A673 (cell line): Measurements from ENCODE around the gene SHISAL1. TPM values are rescaled to one million over a fixed set of nuclear protein-coding genes. Genes with fewer than 3 reads are reported as not detected.

Experiments
- BruUV-seq: library from RNA; stranded (reverse); fragments of 400-500 nt; replicated peaks from 2 replicates; lab custom pipeline; 2021; lab: Mats Ljungman, UMichigan
- CTCF ChIA-PET: fragments of 300-600 bp; sonication (Branson Sonifier 250); formaldehyde crosslinking; loops from one replicate; lab custom pipeline; 2022; ENCODE audit warnings: antibody characterized with exemption; lab: Charles Lee
- POLR2A ChIA-PET: fragments of 300-600 bp; sonication (Branson Sonifier 250); formaldehyde crosslinking; loops from one replicate; lab custom pipeline; 2022; ENCODE audit warnings: antibody characterized with exemption; ENCODE audit not compliant: low non-redundant PET; lab: Charles Lee
- DNase-seq: peaks from one replicate; pipeline ENCODE4 v3.0.0-alpha.2; 2015; ENCODE audit warnings: low spot score
- H3K27ac ChIP-seq: fragments of 200-600 bp; sonication (generic); 2 replicates; pipeline ENCODE4 v1.5.1; 2016; ENCODE audit warnings: mixed run types, low read depth, mild to moderate bottlenecking, mixed read lengths, antibody characterized with exemption, low read length; ENCODE audit not compliant: poor library complexity, severe bottlenecking
- H3K27me3 ChIP-seq: fragments of 200-600 bp; sonication (generic); replicated peaks from 2 replicates; pipeline ENCODE4 v1.6.1; 2017; ENCODE audit warnings: mixed run types, low read depth, mild to moderate bottlenecking, mixed read lengths, antibody characterized with exemption, low read length; ENCODE audit not compliant: insufficient read depth, poor library complexity
- H3K36me3 ChIP-seq: fragments of 200-600 bp; sonication (generic); 2 replicates; pipeline ENCODE4 v1.6.1; 2016; ENCODE audit warnings: mixed run types, mild to moderate bottlenecking, mixed read lengths, antibody characterized with exemption, low read length; ENCODE audit not compliant: insufficient read depth, poor library complexity, severe bottlenecking
- H3K4me1 ChIP-seq: fragments of 200-600 bp; sonication (generic); 2 replicates; pipeline ENCODE4 v1.6.1; 2017; ENCODE audit warnings: mixed run types, mild to moderate bottlenecking, mixed read lengths, antibody characterized with exemption, low read length; ENCODE audit not compliant: insufficient read depth, poor library complexity, severe bottlenecking
- H3K4me3 ChIP-seq: fragments of 200-600 bp; sonication (generic); 2 replicates; pipeline ENCODE4 v1.5.1; 2016; ENCODE audit warnings: low read depth, mixed run types, mild to moderate bottlenecking, mixed read lengths, low read length; ENCODE audit not compliant: poor library complexity, severe bottlenecking
- H3K9me3 ChIP-seq: fragments of 200-600 bp; sonication (generic); 2 replicates; pipeline ENCODE4 v1.6.1; 2016; ENCODE audit warnings: mixed run types, low read depth, mild to moderate bottlenecking, mixed read lengths, antibody characterized with exemption, low read length; ENCODE audit not compliant: poor library complexity, severe bottlenecking
- EZH2 ChIP-seq: fragments of 200-600 bp; sonication (generic); IDR thresholded peaks from 2 replicates; pipeline ENCODE4 v1.6.1; 2017; ENCODE audit warnings: borderline replicate concordance, low read depth, mild to moderate bottlenecking, mixed read lengths, antibody characterized with exemption, low read length; ENCODE audit not compliant: poor library complexity, severe bottlenecking
- intact Hi-C: fragments of 100-400 bp; cut with micrococcal nuclease; formaldehyde crosslinking; loops from one replicate; pipeline ENCODE4 v1.10.0; 2022; ENCODE audit not compliant: unreplicated experiment
- total RNA-seq: library from RNA; stranded (reverse); gene quantifications from 2 replicates; pipeline ENCODE4 v1.2.3, GENCODE V29; 2021
- TF ChIP-seq, protein P1 (sequence below): fragments of 300-800, 200-600 bp; sonication (generic); conservative IDR thresholded peaks from 2 replicates; pipeline ENCODE4 v1.5.1; 2017; ENCODE audit warnings: low read depth, mild to moderate bottlenecking, antibody characterized with exemption, low read length, moderate library complexity, mixed read lengths

Gene SHISAL1
- total RNA-seq, 1 experiment from 2014 or later: 1.8 TPM

- DNase-seq: no peak
- Histone ChIP-seq H3K27me3 (no peaks in the 10 kb centered on the region), H3K27ac (no peak overlapping the region), H3K36me3 (no peaks in the 10 kb centered on the region), H3K9me3 (no peaks in the 10 kb centered on the region), H3K4me1 (no peaks in the 10 kb centered on the region), H3K4me3 (no peak overlapping the region)
- POLR2A ChIA-PET: no interaction called here
- no TSS peak for BruUV-seq
- intact Hi-C loops: loop anchor here (2.0 kb wide), 1 partner anchor 57 kb away; no protein-coding TSS in a partner anchor
- TF ChIP-seq, protein P1, sequence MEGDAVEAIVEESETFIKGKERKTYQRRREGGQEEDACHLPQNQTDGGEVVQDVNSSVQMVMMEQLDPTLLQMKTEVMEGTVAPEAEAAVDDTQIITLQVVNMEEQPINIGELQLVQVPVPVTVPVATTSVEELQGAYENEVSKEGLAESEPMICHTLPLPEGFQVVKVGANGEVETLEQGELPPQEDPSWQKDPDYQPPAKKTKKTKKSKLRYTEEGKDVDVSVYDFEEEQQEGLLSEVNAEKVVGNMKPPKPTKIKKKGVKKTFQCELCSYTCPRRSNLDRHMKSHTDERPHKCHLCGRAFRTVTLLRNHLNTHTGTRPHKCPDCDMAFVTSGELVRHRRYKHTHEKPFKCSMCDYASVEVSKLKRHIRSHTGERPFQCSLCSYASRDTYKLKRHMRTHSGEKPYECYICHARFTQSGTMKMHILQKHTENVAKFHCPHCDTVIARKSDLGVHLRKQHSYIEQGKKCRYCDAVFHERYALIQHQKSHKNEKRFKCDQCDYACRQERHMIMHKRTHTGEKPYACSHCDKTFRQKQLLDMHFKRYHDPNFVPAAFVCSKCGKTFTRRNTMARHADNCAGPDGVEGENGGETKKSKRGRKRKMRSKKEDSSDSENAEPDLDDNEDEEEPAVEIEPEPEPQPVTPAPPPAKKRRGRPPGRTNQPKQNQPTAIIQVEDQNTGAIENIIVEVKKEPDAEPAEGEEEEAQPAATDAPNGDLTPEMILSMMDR: no peak
- TF ChIP-seq EZH2: no peak
- CTCF ChIA-PET: no interaction called here
Observed at GRCh38 chr22:44338177-44338810, 25.5 kb upstream of the SHISAL1 start.

GRCh38 chr22:44337678-44338004 is 24.9 kb upstream of the SHISAL1 start:
- BruUV-seq: no TSS peak
- Histone ChIP-seq H3K27me3 (peaks cover 1% of the 10 kb centered on the region), H3K9me3 (no peaks in the 10 kb centered on the region), H3K36me3 (no peaks in the 10 kb centered on the region), H3K27ac (no peak overlapping the region), H3K4me1 (no peaks in the 10 kb centered on the region), H3K4me3 (no peak overlapping the region)
- peak; percentile 58 for DNase-seq
- ChIA-PET POLR2A (no interaction called here), CTCF (no interaction called here)
- no peak for TF ChIP-seq EZH2
- TF ChIP-seq, protein P1: no peak
- intact Hi-C loops: loop anchor here (2.0 kb wide), 1 partner anchor 57 kb away; no protein-coding TSS in a partner anchor

DNA sequence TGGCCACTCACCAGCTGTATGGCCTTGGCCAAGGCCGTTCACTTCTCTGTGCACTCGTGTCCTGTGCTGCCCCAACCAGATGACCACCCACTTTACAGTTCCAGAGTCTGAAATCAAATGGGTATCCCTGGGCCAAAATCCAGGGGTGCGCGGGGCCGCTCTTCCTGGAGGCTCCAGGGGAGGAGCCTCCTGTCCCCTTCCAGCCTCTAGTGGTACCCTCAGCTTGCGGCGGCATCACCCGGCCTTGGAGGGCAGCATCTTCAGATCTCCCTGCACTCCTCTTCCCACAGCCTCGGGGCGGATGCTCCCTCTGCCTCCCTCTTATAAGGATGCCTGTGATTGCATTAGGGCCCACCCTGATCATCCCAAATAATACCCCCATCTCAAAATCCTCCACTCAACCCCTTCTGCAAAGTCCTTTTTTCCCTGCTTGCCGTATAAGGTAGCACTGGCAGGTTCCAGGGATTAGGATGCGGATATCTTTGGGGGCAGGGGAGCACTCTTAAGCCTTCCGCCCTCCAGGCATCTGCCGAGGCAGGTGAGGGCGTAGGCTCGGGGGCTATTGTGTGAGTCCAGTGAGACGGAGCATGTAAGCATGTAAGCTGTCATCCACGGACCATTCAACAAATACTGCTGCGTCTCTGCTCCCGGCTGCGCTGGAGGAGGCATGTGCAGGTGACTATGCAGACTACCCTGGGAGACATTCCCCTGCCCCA is 24.4 kb upstream of the SHISAL1 start:
- Histone ChIP-seq H3K4me3 (no peak overlapping the region), H3K4me1 (no peaks in the 10 kb centered on the region), H3K9me3 (no peaks in the 10 kb centered on the region), H3K27me3 (peaks cover 7% of the 10 kb centered on the region), H3K27ac (no peak overlapping the region), H3K36me3 (no peaks in the 10 kb centered on the region)
- ChIA-PET CTCF (no interaction called here), POLR2A (no interaction called here)
- no peak for DNase-seq
- intact Hi-C loops: no loop called here
- no peak for TF ChIP-seq EZH2
- TF ChIP-seq, protein P1: no peak
- BruUV-seq: no TSS peak
